A549 (cell line): ENCODE data around the gene MAP2K7. TPM values are rescaled to one million over a fixed set of nuclear protein-coding genes. Genes with fewer than 3 reads are reported as not detected.
A peak's percentile ranks its signal among the peaks of the same experiment; 100 is the strongest.
"Not testable (repeated sequence)": the region's sequence is repeated elsewhere in the genome, so short reads cannot be mapped to it uniquely, and the experiment has no call there.

ENCODE experiments used
- ATAC-seq, 2 experiments: fragments of 200-7000 bp in 1 of 2; fragments of >200 bp in 1 of 2; cut with Nextera tagmentation in 1 of 2; cut with Tn5 transposase in 1 of 2; 3 replicates each; pipeline versions ENCODE4 v1.8.0 to v1.9.1; 2018 to 2020; ENCODE audit warnings: mild to moderate bottlenecking in 1 of 2, moderate library complexity in 1 of 2
- CTCF ChIA-PET: fragments of 300-600 bp; sonication (Branson Sonifier 250); formaldehyde crosslinking; extraction: SDS; loops from one replicate; lab custom pipeline; 2021; ENCODE audit warnings: antibody characterized with exemption, inconsistent platforms; lab: Yijun Ruan, JAX
- POLR2A ChIA-PET: fragments of 350-600 bp; formaldehyde crosslinking; extraction: SDS; loops from one replicate; lab custom pipeline; 2021; ENCODE audit warnings: antibody characterized with exemption, inconsistent platforms; lab: Yijun Ruan, JAX
- DNase-seq, 2 experiments: peaks; one replicate each; pipeline versions ENCODE4 v3.0.0 to v3.0.0-alpha.2; 2011 to 2016; ENCODE audit warnings: low read depth in 1 of 2, low spot score in 1 of 2
- FAIRE-seq: peaks from 2 replicates; lab custom pipeline; 2011; peaks lifted over from hg19 to GRCh38; lab: Jason Lieb, UNC
- H3K27ac ChIP-seq, 2 experiments: fragments of >200 bp; sonication (Bioruptor Twin); formaldehyde crosslinking; 3 replicates each; pipeline ENCODE4 v1.5.1; 2016 to 2017
- H3K4me1 ChIP-seq: fragments of >200 bp; sonication (Bioruptor Twin); formaldehyde crosslinking; 3 replicates; pipeline ENCODE4 v1.6.1; 2016
- H3K4me2 ChIP-seq: fragments of >200 bp; sonication (Bioruptor Twin); formaldehyde crosslinking; 3 replicates; pipeline ENCODE4 v1.6.1; 2016
- H3K4me3 ChIP-seq: fragments of >200 bp; sonication (Bioruptor Twin); formaldehyde crosslinking; 3 replicates; pipeline ENCODE4 v1.5.1; 2016
- H3K9me3 ChIP-seq: fragments of >200 bp; sonication (Bioruptor Twin); formaldehyde crosslinking; 3 replicates; pipeline ENCODE4 v1.6.1; 2016
- CBX8 ChIP-seq: fragments of 200-600 bp; sonication (generic); IDR thresholded peaks from 2 replicates; pipeline ENCODE4 v1.6.1; 2016
- EHF ChIP-seq: fragments of 250-450 bp; sonication (Bioruptor Pico); IDR thresholded peaks from 2 replicates; pipeline ENCODE4 v1.5.0; 2020; ENCODE audit warnings: mild to moderate bottlenecking
- FOSL2 ChIP-seq, 2 experiments: fragments of 450-650 bp in 1 of 2; fragments of >200 bp in 1 of 2; sonication (Bioruptor Twin) in 1 of 2; formaldehyde crosslinking; IDR thresholded peaks; 2 replicates each; pipeline versions ENCODE4 v1.5.0 to v1.6.1; 2016 to 2020; ENCODE audit warnings: mild to moderate bottlenecking in 1 of 2, moderate library complexity in 1 of 2
- GATA3 ChIP-seq: IDR thresholded peaks from 2 replicates; pipeline ENCODE4 v1.6.1; 2012; ENCODE audit warnings: borderline replicate concordance
- HEYL ChIP-seq: fragments of 250-450 bp; sonication (Bioruptor Pico); IDR thresholded peaks from 2 replicates; pipeline ENCODE4 v1.8.0; 2021; ENCODE audit warnings: mild to moderate bottlenecking, moderate library complexity
- HOXB5 ChIP-seq: fragments of 250-450 bp; sonication (Bioruptor Pico); IDR thresholded peaks from 2 replicates; pipeline ENCODE4 v1.5.0; 2020; ENCODE audit warnings: mild to moderate bottlenecking, moderate library complexity
- MYC ChIP-seq: IDR thresholded peaks from 2 replicates; pipeline ENCODE4 v1.6.1; 2012; ENCODE audit warnings: mild to moderate bottlenecking, inconsistent platforms, low read length, improper control_type of control experiment, borderline replicate concordance
- NR3C1 ChIP-seq: fragments of >200 bp; sonication (Bioruptor Twin); formaldehyde crosslinking; IDR thresholded peaks from 3 replicates; pipeline ENCODE4 v1.6.1; 2017
- POLR2AphosphoS2 ChIP-seq: conservative IDR thresholded peaks from 2 replicates; pipeline ENCODE4 v1.6.1; 2012; ENCODE audit warnings: low read length, improper control_type of control experiment, inconsistent platforms
- RAD21 ChIP-seq, 2 experiments: fragments of >200 bp in 1 of 2; sonication (Bioruptor Twin) in 1 of 2; formaldehyde crosslinking in 1 of 2; IDR thresholded peaks in 1 of 2; conservative IDR thresholded peaks in 1 of 2; 2 replicates in 1 of 2; 3 replicates in 1 of 2; pipeline ENCODE4 v1.6.1; 2012 to 2018; ENCODE audit warnings: inconsistent platforms in 1 of 2
- RCOR1 ChIP-seq: fragments of 150-350 bp; IDR thresholded peaks from 2 replicates; pipeline ENCODE4 v1.6.1; 2014; ENCODE audit warnings: antibody characterized with exemption, low read length, low read depth
- RFX5 ChIP-seq: fragments of 450-650 bp; IDR thresholded peaks from 2 replicates; pipeline ENCODE4 v1.7.1; 2014; ENCODE audit warnings: antibody characterized with exemption, mild to moderate bottlenecking, moderate library complexity
- RNF2 ChIP-seq: fragments of 200-600 bp; sonication (generic); IDR thresholded peaks from 2 replicates; pipeline ENCODE4 v1.6.1; 2016; ENCODE audit warnings: low read depth, mild to moderate bottlenecking, antibody characterized with exemption, moderate library complexity, borderline replicate concordance
- SREBF2 ChIP-seq: fragments of 450-650 bp; IDR thresholded peaks from 2 replicates; pipeline ENCODE4 v1.6.1; 2014; ENCODE audit warnings: mild to moderate bottlenecking, moderate library complexity
- TFCP2L1 ChIP-seq: fragments of 250-450 bp; sonication (Bioruptor Pico); IDR thresholded peaks from 2 replicates; pipeline ENCODE4 v1.5.0; 2021; ENCODE audit warnings: mild to moderate bottlenecking
- TP53 ChIP-seq: fragments of 250-450 bp; sonication (Bioruptor Pico); IDR thresholded peaks from 2 replicates; pipeline ENCODE4 v1.5.0; 2021; ENCODE audit warnings: mild to moderate bottlenecking, moderate library complexity
- ZFP36 ChIP-seq: fragments of 450-650 bp; IDR thresholded peaks from 2 replicates; pipeline ENCODE4 v1.6.1; 2014; ENCODE audit warnings: borderline replicate concordance; ENCODE audit not compliant: partially characterized antibody
- WGBS: methylation state at CpG from one replicate; pipeline ENCODE4 v1.1.6; 2017; ENCODE audit errors: missing lambda C conversion rate; 5-methylcytosine and 5-hydroxymethylcytosine counted together
- polyA plus RNA-seq, 4 experiments: library from polyadenylated mRNA; depleted of rRNA in 3 of 4; stranded (reverse); fragments of >200 nt; fragmentation: RNase III in 1 of 4; extraction: RNeasy Plus Mini Kit Qiagen cat#74134 plus additional on column Dnase treatment in 1 of 4; gene quantifications; 2 replicates in 3 of 4; 3 replicates in 1 of 4; pipeline ENCODE4 v1.2.3, GENCODE V29; 2011 to 2017
- TF ChIP-seq, protein P1 (sequence below): fragments of 150-350 bp; IDR thresholded peaks from 2 replicates; pipeline ENCODE4 v1.6.1; 2014; ENCODE audit warnings: low read depth, mild to moderate bottlenecking, low read length

The MAP2K7 gene
- polyA plus RNA-seq, 2 of the 4 experiments (the other 2 are of a cell fraction) = 5.5 to 19.4 TPM

DNA sequence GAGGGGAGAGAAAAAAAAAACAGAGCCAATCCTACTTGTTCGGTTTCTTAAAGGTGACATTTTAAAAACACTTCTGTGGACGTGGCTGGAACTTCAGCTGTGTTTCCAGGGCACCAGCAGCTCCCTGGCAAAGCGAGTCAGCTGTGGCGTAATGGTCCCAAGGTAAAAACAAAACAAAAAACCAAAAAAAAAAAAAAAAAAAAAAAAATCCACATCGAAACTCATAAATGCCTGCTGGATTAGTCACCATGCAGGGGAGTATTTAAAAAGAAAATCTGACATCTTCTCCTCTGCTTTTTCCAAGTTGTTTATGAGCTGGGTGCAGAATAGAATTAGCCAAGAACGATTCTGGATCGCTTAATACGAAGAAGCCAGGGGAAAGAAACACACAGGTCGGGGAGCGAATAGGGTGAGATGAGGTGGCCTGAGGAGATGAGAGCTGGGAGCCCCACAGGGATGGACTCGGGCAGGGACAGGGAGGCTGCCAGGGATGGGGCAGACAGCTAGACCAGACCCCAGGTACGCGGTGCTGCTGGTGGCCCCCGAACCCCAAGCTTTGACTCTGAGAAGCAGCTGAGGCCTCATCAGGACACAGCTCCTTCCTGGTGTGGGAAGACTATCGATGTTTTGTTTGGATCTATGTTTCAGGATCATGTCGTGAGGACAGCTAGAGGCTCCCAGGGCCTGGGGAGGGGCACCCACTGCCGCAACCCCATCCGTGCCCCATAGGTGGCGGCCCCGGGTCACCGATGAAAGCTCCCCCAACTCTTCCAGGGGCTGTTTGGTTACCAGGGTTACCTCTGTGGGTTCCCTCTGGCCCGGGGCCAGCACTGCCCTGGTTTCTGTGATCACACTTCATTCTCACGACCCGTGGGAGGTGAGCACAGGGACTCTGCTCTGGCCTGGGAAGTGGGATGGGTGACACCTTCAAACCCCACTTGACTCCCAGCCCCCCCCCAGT is 25.3 kb downstream of the MAP2K7 start:
- TF ChIP-seq RAD21 (conservative IDR thresholded peaks at IDR 0.05 in 1 of 2, IDR thresholded peaks at IDR 0.05 in 1 of 2) (peak in 1 of 2 experiments; percentile 23; a peak in 2 of 5 replicates), RCOR1 (no peak), TP53 (CRISPR knock-in tag) (no peak), TFCP2L1 (CRISPR knock-in tag) (no peak), EHF (CRISPR knock-in tag) (no peak)
- TF ChIP-seq, protein P1, sequence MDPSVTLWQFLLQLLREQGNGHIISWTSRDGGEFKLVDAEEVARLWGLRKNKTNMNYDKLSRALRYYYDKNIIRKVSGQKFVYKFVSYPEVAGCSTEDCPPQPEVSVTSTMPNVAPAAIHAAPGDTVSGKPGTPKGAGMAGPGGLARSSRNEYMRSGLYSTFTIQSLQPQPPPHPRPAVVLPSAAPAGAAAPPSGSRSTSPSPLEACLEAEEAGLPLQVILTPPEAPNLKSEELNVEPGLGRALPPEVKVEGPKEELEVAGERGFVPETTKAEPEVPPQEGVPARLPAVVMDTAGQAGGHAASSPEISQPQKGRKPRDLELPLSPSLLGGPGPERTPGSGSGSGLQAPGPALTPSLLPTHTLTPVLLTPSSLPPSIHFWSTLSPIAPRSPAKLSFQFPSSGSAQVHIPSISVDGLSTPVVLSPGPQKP = no peak
- no peak for FAIRE-seq
- ChIA-PET POLR2A (interaction anchor here (0.6 to 3.2 kb wide), 2 partner anchors 15 to 1348 kb away, joined by 6 to 20 read pairs; partner anchors contain the start of gene TIMM44), CTCF (interaction anchor here (1.2 to 5.7 kb wide), 5 partner anchors 8 to 73 kb away, joined by 8 to 56 read pairs (median 9); partner anchors contain the start of gene TIMM44)
- Histone ChIP-seq H3K9me3 (no peaks in the 10 kb centered on the region), H3K4me2 (peak overlapping the region; percentile 26), H3K27ac (peak overlapping the region in 1 of 2 experiments; percentile 25; a peak in 2 of 6 replicates), H3K4me3 (no peak overlapping the region), H3K4me1 (peaks cover 22% of the 10 kb centered on the region)
- WGBS = 52% methylated on average over 14 of the region's 24 CpGs
- peak; percentile 40 to 43 for DNase-seq
- ATAC-seq = peak; percentile 10 to 59; a peak in 4 of 6 replicates

DNA sequence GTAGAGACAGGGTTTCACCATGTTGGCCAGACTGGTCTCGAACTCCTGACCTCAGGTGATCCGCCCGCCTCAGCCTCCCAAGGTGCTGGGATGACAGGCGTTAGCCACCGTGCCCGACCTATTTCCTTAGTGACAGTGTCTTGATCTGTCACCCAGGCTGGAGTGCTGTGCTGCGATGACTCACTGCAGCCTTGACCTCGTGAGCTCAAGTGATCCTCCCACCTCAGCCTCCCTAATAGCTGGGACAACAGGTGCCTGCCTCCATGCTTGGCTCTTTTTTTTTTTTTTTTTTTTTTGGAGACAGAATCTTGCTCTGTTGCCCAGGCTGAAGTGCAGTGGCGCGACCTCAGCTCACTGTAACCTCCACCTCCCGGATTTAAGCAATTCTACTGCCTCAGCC is 26.4 kb downstream of the MAP2K7 start:
- 80% methylated on average over 9 of the region's 11 CpGs for WGBS
- DNase-seq; H3K4me3 ChIP-seq; ATAC-seq; H3K4me2 ChIP-seq; H3K27ac ChIP-seq; FAIRE-seq; H3K9me3 ChIP-seq; TF ChIP-seq FOSL2 (IDR thresholded peaks at IDR 0.05): not testable (repeated sequence)
- CTCF ChIA-PET = interaction anchor here (1.2 to 5.7 kb wide), 4 partner anchors 9 to 72 kb away, joined by 8 to 56 read pairs (median 10); partner anchors contain the start of gene TIMM44
- peaks cover 22% of the 10 kb centered on the region for H3K4me1 ChIP-seq
- POLR2A ChIA-PET = interaction anchor here (3.2 kb wide), 1 partner anchor 14 kb away, joined by 20 read pairs; the partner anchor contains the start of gene TIMM44
- TF ChIP-seq FOSL2 (CRISPR knock-in tag; IDR thresholded peaks at IDR 0.05) = 0 out of 2 replicates have a peak, but pooled peaks have one; percentile 5

DNA sequence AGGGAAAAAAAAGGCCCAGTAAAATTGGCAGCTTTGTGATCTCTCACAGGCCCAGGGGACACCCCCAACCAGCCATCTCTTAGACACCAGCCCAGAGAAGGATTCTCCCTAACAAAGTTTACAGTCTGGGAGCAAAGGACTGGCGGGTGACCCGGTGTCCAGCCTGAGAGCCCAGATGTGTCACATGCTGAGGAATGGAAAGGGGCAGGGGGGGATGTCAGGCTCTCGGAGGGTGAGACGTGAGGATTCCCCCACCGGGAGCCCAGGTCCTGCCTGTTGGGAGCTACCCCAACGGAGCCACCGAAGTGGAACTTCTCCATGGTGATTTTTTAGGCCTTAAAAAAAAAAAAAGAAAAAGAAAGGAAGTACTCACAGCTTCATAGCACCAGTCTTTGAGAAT is 27.1 kb downstream of the MAP2K7 start:
- Histone ChIP-seq H3K27ac (no peak overlapping the region), H3K4me1 (peaks cover 22% of the 10 kb centered on the region), H3K9me3 (no peaks in the 10 kb centered on the region), H3K4me2 (no peak overlapping the region), H3K4me3 (no peak overlapping the region)
- CTCF ChIA-PET = interaction anchor here (3.0 to 5.7 kb wide), 2 partner anchors 12 to 13 kb away, joined by 11 to 56 read pairs; partner anchors contain the start of gene TIMM44
- ATAC-seq (no peak), FAIRE-seq (no peak), DNase-seq (no peak)
- WGBS = 89% methylated on average over 7 of the region's 7 CpGs
- POLR2A ChIA-PET = interaction anchor here (3.2 kb wide), 1 partner anchor 13 kb away, joined by 20 read pairs; the partner anchor contains the start of gene TIMM44
- TF ChIP-seq ZFP36 (no peak), POLR2AphosphoS2 (no peak), HOXB5 (CRISPR knock-in tag) (no peak), SREBF2 (no peak), HEYL (no peak)

DNA sequence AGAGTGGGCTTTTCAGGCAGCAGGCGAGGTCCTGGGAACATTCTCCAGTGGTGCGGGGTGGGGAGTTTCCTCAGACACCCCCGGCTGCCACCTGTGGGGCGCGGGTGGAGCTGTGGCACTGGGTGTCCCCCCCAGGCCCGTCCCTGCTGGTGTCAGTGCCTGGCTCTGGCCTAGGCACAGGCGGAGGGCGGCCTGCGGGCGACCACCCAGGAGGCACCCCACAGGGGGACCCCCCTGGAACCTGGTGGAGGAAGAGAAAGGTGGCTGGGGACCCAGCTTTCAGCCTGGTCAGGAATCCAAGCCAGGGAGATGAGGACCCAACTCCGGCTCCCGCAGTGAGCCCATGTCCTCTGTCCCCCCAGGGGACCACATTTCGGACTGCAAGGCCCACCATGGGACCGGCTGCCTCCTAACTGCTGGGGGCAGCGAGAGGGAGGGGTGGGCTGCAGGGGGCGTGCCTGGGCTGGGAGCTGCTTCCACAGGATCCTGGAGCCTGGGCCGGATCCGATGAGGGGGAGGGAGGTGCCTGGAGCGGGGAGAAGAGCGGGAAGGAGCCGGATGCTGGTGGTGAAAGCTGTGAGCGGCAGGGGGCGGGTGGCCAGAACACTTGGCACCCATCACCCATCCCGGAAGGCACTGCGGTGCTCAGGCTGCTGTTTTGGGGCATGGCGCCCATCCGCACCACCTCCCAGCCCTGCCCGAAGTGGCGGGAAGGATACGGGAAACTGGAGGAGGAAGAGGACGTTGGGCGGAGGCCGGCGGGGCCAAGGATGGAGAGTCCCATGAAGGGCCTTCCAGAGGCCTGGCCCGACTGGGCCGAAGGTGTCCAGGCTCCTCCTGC is 27.8 kb downstream of the MAP2K7 start:
- no peak for DNase-seq
- Histone ChIP-seq H3K9me3 (no peaks in the 10 kb centered on the region), H3K4me2 (no peak overlapping the region), H3K27ac (no peak overlapping the region)
- TF ChIP-seq GATA3 = no peak
- no peak for TF ChIP-seq CBX8
- no peak for TF ChIP-seq RNF2
- no peak for TF ChIP-seq NR3C1
- no peak for TF ChIP-seq MYC
- no peak for TF ChIP-seq RFX5
- TF ChIP-seq, all 56 proteins: peak for 0
- ATAC-seq (no peak), FAIRE-seq (no peak)
- whole genome bisulfite sequencing = 93% methylated on average over 26 of the region's 36 CpGs
- Histone ChIP-seq H3K4me3 (no peak overlapping the region), H3K4me1 (peaks cover 18% of the 10 kb centered on the region)
- POLR2A ChIA-PET = interaction anchor here (3.2 kb wide), 1 partner anchor 13 kb away, joined by 20 read pairs; the partner anchor contains the start of gene TIMM44
- CTCF ChIA-PET = interaction anchor here (1.1 to 5.7 kb wide), 2 partner anchors 11 to 39 kb away, joined by 3 to 56 read pairs; partner anchors contain the start of gene TIMM44
